Neural progenitor cell (in vitro differentiated cells): ENCODE measurements around the gene ELP6. TPM values are rescaled to one million over a fixed set of nuclear protein-coding genes. Genes with fewer than 3 reads are reported as not detected.

Source experiments
- DNase-seq: peaks from one replicate; pipeline ENCODE4 v3.0.0-alpha.2; 2016; ENCODE audit warnings: low spot score
- H2AFZ ChIP-seq: fragments of 200-600 bp; sonication (generic); replicated peaks from 2 replicates; pipeline ENCODE4 v1.6.1; 2016; ENCODE audit warnings: antibody characterized with exemption
- H3F3A ChIP-seq: fragments of 200-600 bp; sonication (generic); 2 replicates; pipeline ENCODE4 v1.6.1; 2016; ENCODE audit warnings: antibody characterized with exemption, low read depth
- H3K27ac ChIP-seq: fragments of 200-600 bp; sonication (generic); 2 replicates; pipeline ENCODE4 v1.5.1; 2016; ENCODE audit warnings: mild to moderate bottlenecking
- H3K27me3 ChIP-seq: fragments of 200-600 bp; sonication (generic); 2 replicates; pipeline ENCODE4 v1.6.1; 2016; ENCODE audit warnings: mild to moderate bottlenecking, moderate library complexity
- H3K36me3 ChIP-seq: fragments of 200-600 bp; sonication (generic); 2 replicates; pipeline ENCODE4 v1.5.1; 2016
- H3K4me1 ChIP-seq: fragments of 200-600 bp; sonication (generic); 2 replicates; pipeline ENCODE4 v1.6.1; 2016; ENCODE audit warnings: mixed run types
- H3K4me2 ChIP-seq: fragments of 200-600 bp; sonication (generic); 2 replicates; pipeline ENCODE4 v1.6.1; 2016
- H3K4me3 ChIP-seq: fragments of 200-600 bp; sonication (generic); 2 replicates; pipeline ENCODE4 v1.5.1; 2016
- H3K79me2 ChIP-seq: fragments of 200-600 bp; sonication (generic); 2 replicates; pipeline ENCODE4 v1.6.1; 2016; ENCODE audit warnings: low read depth
- H3K9ac ChIP-seq: fragments of 200-600 bp; sonication (generic); 2 replicates; pipeline ENCODE4 v1.6.1; 2016
- H3K9me3 ChIP-seq: fragments of 200-600 bp; sonication (generic); 2 replicates; pipeline ENCODE4 v1.5.1; 2016; ENCODE audit warnings: low read depth
- H4K20me1 ChIP-seq: fragments of 200-600 bp; sonication (generic); 2 replicates; pipeline ENCODE4 v1.6.1; 2016; ENCODE audit warnings: low read depth
- H3K27ac Mint-ChIP-seq: 3 replicates; pipeline ENCODE4 v1.8.0; 2021; ENCODE audit warnings: mixed read lengths
- H3K27me3 Mint-ChIP-seq: 2 replicates; pipeline ENCODE4 v1.8.0; 2022; ENCODE audit warnings: low read depth, mild to moderate bottlenecking, inconsistent platforms, moderate library complexity, mixed read lengths; ENCODE audit not compliant: insufficient read depth
- H3K36me3 Mint-ChIP-seq: 3 replicates; pipeline ENCODE4 v1.8.0; 2021; ENCODE audit warnings: mixed read lengths
- H3K4me1 Mint-ChIP-seq: 3 replicates; pipeline ENCODE4 v1.8.0; 2021; ENCODE audit warnings: mixed read lengths
- H3K4me3 Mint-ChIP-seq: 3 replicates; pipeline ENCODE4 v1.8.0; 2021; ENCODE audit warnings: mild to moderate bottlenecking, moderate library complexity, mixed read lengths
- H3K9me3 Mint-ChIP-seq: 3 replicates; pipeline ENCODE4 v1.8.0; 2020; ENCODE audit warnings: mixed read lengths
- CTCF ChIP-seq: fragments of 200-600 bp; sonication (generic); IDR thresholded peaks from 2 replicates; pipeline ENCODE4 v1.5.1; 2017; ENCODE audit warnings: antibody characterized with exemption, mild to moderate bottlenecking
- EZH2 ChIP-seq: fragments of 200-600 bp; sonication (generic); IDR thresholded peaks from 2 replicates; pipeline ENCODE4 v1.6.1; 2017; ENCODE audit warnings: antibody characterized with exemption, mild to moderate bottlenecking, moderate library complexity
- EZH2phosphoT487 ChIP-seq: fragments of 200-600 bp; sonication (generic); IDR thresholded peaks from 2 replicates; pipeline ENCODE4 v1.6.1; 2017; ENCODE audit warnings: antibody characterized with exemption
- small RNA-seq: library from RNA; depleted of rRNA; stranded (forward); fragments of <200 nt; gene quantifications from one replicate; pipeline ENCODE3, GENCODE V24; 2015
- total RNA-seq: library from RNA; depleted of rRNA; stranded (reverse); fragments of >200 nt; gene quantifications from 2 replicates; pipeline ENCODE4 v1.2.3, GENCODE V29; 2015; ENCODE audit warnings: low replicate concordance

ELP6 gene
- total RNA-seq, 1 donor from 2014 or later: 32.9 TPM

- no peaks in the 10 kb centered on the region for H3K4me1 ChIP-seq
- Mint-ChIP-seq H3K27ac (peak overlapping the region; percentile 69), H3K36me3 (peaks cover 20% of the 10 kb centered on the region), H3K9me3 (peaks cover 15% of the 10 kb centered on the region), H3K4me3 (no peak overlapping the region), H3K27me3 (peaks cover 4% of the 10 kb centered on the region), H3K4me1 (no peaks in the 10 kb centered on the region)
- H3K27me3 ChIP-seq: no peaks in the 10 kb centered on the region
- TF ChIP-seq EZH2phosphoT487 (no peak), EZH2 (no peak), CTCF (no peak)
- H2AFZ ChIP-seq: no peak overlapping the region
- H3K36me3 ChIP-seq: no peaks in the 10 kb centered on the region
- DNase-seq: no peak
- H3K9ac ChIP-seq: no peak overlapping the region
- H3K27ac ChIP-seq: no peak overlapping the region
- H3K4me3 ChIP-seq: no peak overlapping the region
- peaks cover 5% of the 10 kb centered on the region for H3F3A ChIP-seq
- H3K9me3 ChIP-seq: no peaks in the 10 kb centered on the region
- no peak overlapping the region for H3K4me2 ChIP-seq
- H4K20me1 ChIP-seq: peaks cover 21% of the 10 kb centered on the region
- H3K79me2 ChIP-seq: peaks cover 97% of the 10 kb centered on the region
These were observed 56.5 kb downstream of the ELP6 start for GRCh38 chr3:47456984-47457383.

GRCh38 chr3:47455806-47456452, 57.6 kb downstream of the ELP6 start:
- Histone ChIP-seq H3K4me3 (no peak overlapping the region), H3K79me2 (peaks cover 89% of the 10 kb centered on the region), H3K27me3 (no peaks in the 10 kb centered on the region), H3K4me2 (no peak overlapping the region), H3K36me3 (no peaks in the 10 kb centered on the region), H3K9ac (no peak overlapping the region), H2AFZ (no peak overlapping the region), H3K27ac (no peak overlapping the region), H3F3A (peaks cover 5% of the 10 kb centered on the region), H3K4me1 (no peaks in the 10 kb centered on the region), H4K20me1 (peaks cover 15% of the 10 kb centered on the region), H3K9me3 (no peaks in the 10 kb centered on the region)
- Mint-ChIP-seq H3K4me1 (no peaks in the 10 kb centered on the region), H3K9me3 (peaks cover 17% of the 10 kb centered on the region), H3K4me3 (no peak overlapping the region), H3K27me3 (peaks cover 4% of the 10 kb centered on the region), H3K27ac (no peak overlapping the region), H3K36me3 (peaks cover 20% of the 10 kb centered on the region)
- TF ChIP-seq EZH2 (no peak), EZH2phosphoT487 (no peak), CTCF (no peak)
- no peak for DNase-seq

- Mint-ChIP-seq H3K27me3 (peaks cover under 1% of the 10 kb centered on the region), H3K4me1 (no peaks in the 10 kb centered on the region), H3K27ac (no peak overlapping the region), H3K4me3 (no peak overlapping the region), H3K36me3 (peaks cover 13% of the 10 kb centered on the region), H3K9me3 (peaks cover 14% of the 10 kb centered on the region)
- Histone ChIP-seq H3K9me3 (no peaks in the 10 kb centered on the region), H3K79me2 (peaks cover 66% of the 10 kb centered on the region), H3K27ac (no peak overlapping the region), H2AFZ (no peak overlapping the region), H3K36me3 (no peaks in the 10 kb centered on the region), H3K4me3 (no peak overlapping the region), H3K4me1 (no peaks in the 10 kb centered on the region), H4K20me1 (peaks cover 15% of the 10 kb centered on the region), H3K4me2 (no peak overlapping the region), H3K9ac (no peak overlapping the region), H3K27me3 (no peaks in the 10 kb centered on the region), H3F3A (peaks cover 5% of the 10 kb centered on the region)
- DNase-seq: no peak
- TF ChIP-seq EZH2: no peak
- no peak for TF ChIP-seq CTCF
- TF ChIP-seq EZH2phosphoT487: no peak
These were observed 60.9 kb downstream of the ELP6 start for GRCh38 chr3:47452453-47453215.

Small RNAs within 50 kb of the gene (small RNA-seq; reads per million reads assigned to genes)
- gene AC099778.2 (not detected), gene RN7SL870P (not detected)

Other genes with a start within 250 kb of the ELP6 start
- 4.2 and 6.4 TPM in 2 replicates for gene KIF9, start 230.9 kb downstream of the ELP6 start, total RNA-seq
- gene KLHL18, start 230.8 kb downstream of the ELP6 start, total RNA-seq: 7.3 and 14.0 TPM in 2 replicates
- 3.4 and 8.6 TPM in 2 replicates for gene PTPN23, start 132.7 kb downstream of the ELP6 start, total RNA-seq
- gene SCAP, start 37.8 kb downstream of the ELP6 start, total RNA-seq: 33.0 and 96.9 TPM in 2 replicates
- gene CSPG5, start 65.2 kb upstream of the ELP6 start, total RNA-seq: 1.7 and 4.6 TPM in 2 replicates